Spleen (tissue), 13 donors: ENCODE measurements around the gene KLRB1. TPM values are rescaled to one million over a fixed set of nuclear protein-coding genes. Genes with fewer than 3 reads are reported as not detected.

Experiments
- DNase-seq: peaks from one replicate; pipeline ENCODE4 v3.0.0-alpha.2; 2020
- H3K27ac ChIP-seq, 8 donors: fragments of 200-600 bp; sonication (generic) in 7 of 8; 1 replicate in 4 of 8; 2 replicates in 4 of 8; pipeline versions ENCODE4 v1.5.0 to v1.8.0; 2016 to 2021; ENCODE audit warnings: inconsistent platforms in 4 of 8, mild to moderate bottlenecking in 4 of 8, moderate library complexity in 1 of 8
- H3K27me3 ChIP-seq, 7 donors: fragments of 200-600 bp; sonication (generic) in 6 of 7; replicated peaks in 1 of 7; 1 replicate in 4 of 7; 2 replicates in 3 of 7; pipeline versions ENCODE4 v1.5.0 to v1.8.0; 2016 to 2021; ENCODE audit warnings: inconsistent platforms in 3 of 7, mild to moderate bottlenecking in 1 of 7
- H3K36me3 ChIP-seq, 6 donors: fragments of 200-600 bp; sonication (generic) in 5 of 6; 1 replicate in 4 of 6; 2 replicates in 2 of 6; pipeline versions ENCODE4 v1.5.0 to v1.8.0; 2016 to 2021; ENCODE audit warnings: inconsistent platforms in 2 of 6
- H3K4me1 ChIP-seq, 6 donors: fragments of 200-600 bp; sonication (generic) in 5 of 6; 1 replicate in 3 of 6; 2 replicates in 3 of 6; pipeline versions ENCODE4 v1.5.0 to v1.8.0; 2016 to 2021; ENCODE audit warnings: inconsistent platforms in 3 of 6
- H3K4me3 ChIP-seq, 8 donors: fragments of 200-600 bp; sonication (generic) in 7 of 8; 1 replicate in 4 of 8; 2 replicates in 4 of 8; pipeline versions ENCODE4 v1.5.0 to v1.8.0; 2016 to 2021; ENCODE audit warnings: inconsistent platforms in 4 of 8, mild to moderate bottlenecking in 4 of 8, moderate library complexity in 2 of 8
- H3K9me3 ChIP-seq, 8 donors: fragments of 200-600 bp; sonication (generic) in 7 of 8; 1 replicate in 4 of 8; 2 replicates in 4 of 8; pipeline versions ENCODE4 v1.5.0 to v1.8.0; 2016 to 2021; ENCODE audit warnings: inconsistent platforms in 4 of 8
- CTCF ChIP-seq, 11 experiments: fragments of 200-600 bp in 7 of 11; fragments of 450-650 bp in 4 of 11; sonication (generic) in 4 of 11; IDR thresholded peaks in 8 of 11; conservative IDR thresholded peaks in 3 of 11; 1 replicate in 7 of 11; 2 replicates in 4 of 11; pipeline versions ENCODE4 v1.4.0 to v1.8.0; 2016 to 2021; ENCODE audit warnings: antibody characterized with exemption in 11 of 11, inconsistent platforms in 4 of 11, mild to moderate bottlenecking in 1 of 11
- POLR2A ChIP-seq, 3 donors: fragments of 450-650 bp; IDR thresholded peaks; one replicate each; pipeline ENCODE4 v1.5.1; 2017; ENCODE audit warnings: antibody characterized with exemption in 3 of 3, mild to moderate bottlenecking in 1 of 3
- POLR2AphosphoS5 ChIP-seq, 3 donors: sonication (generic); formaldehyde crosslinking; IDR thresholded peaks; one replicate each; pipeline ENCODE4 v1.5.1; 2017; ENCODE audit warnings: antibody characterized with exemption in 3 of 3
- WGBS, 5 donors: extraction: QIAGEN DNeasy Blood & Tissue Kit in 3 of 5; methylation state at CpG; one replicate each; pipeline versions ENCODE4 v1.1.5 to v1.1.7; 2013 to 2018; 5-methylcytosine and 5-hydroxymethylcytosine counted together
- intact Hi-C: fragments of 100-400 bp; cut with DNase I; formaldehyde crosslinking; loops from one replicate; pipeline ENCODE4 v1.15.0; 2023; ENCODE audit warnings: low total_unique reads
- long read RNA-seq, 2 donors: transcript quantifications; one replicate each; lab custom pipeline, GENCODE V29; 2026
- polyA plus RNA-seq, 3 donors: library from polyadenylated mRNA; stranded (reverse); fragments of 200-250 nt; gene quantifications; one replicate each; pipeline ENCODE4 v1.2.1, GENCODE V29; 2013
- total RNA-seq, 7 donors: library from RNA; depleted of rRNA in 3 of 7; stranded (reverse); fragments of >200 nt in 3 of 7; fragmentation: NEBNext Ultra II Directional in 4 of 7; extraction: Animal tissue kit (Norgen Biotek cat#: 25700) in 4 of 7; gene quantifications; one replicate each; pipeline versions ENCODE4 v1.1.0 to v1.2.1, GENCODE V29; 2016 to 2021
- donor health status: healthy with polysubstance abuse.
- donor health status: DM: no; HTN: no; CAD: no; lungs with moderate emphysema.
- donor health status: DM: no; HTN: no; CAD: no.
- donor health status: Bipolar disorder and iron deficiency.
- donor health status: healthy.
- donor health status: DM: no; HTN: no; CAD: no.
- donor health status: DM: yes; HTN: yes; CAD: no.

The KLRB1 gene
- total RNA-seq (10 to 100 TPM in 6 of 7 donors, 1 to 10 TPM in 1; 5.8 to 28.2 (median 18.0) TPM), polyA plus RNA-seq (1 to 10 TPM; 4.9 to 9.0 (median 7.5) TPM)
- long read RNA-seq, donor 1, partial matches to known transcripts, result 7 of 10 reads
- long read RNA-seq, donor 1, other reads (novel, unspliced or antisense), result 0 of 10 reads
- long read RNA-seq, donor 2, transcript KLRB1-201 (6 exons, 1,448 nt), result major isoform, 10 of 10 reads
- long read RNA-seq, donor 2, partial matches to known transcripts, result 0 of 10 reads
- long read RNA-seq, donor 2, other reads (novel, unspliced or antisense), result 0 of 10 reads

GRCh38 chr12:9607716-9608115, at the start of gene KLRB1:
Gene KLRB1 (minus strand): TSS chr12:9607916. CDS start chr12:9607839, 77 bp downstream.
- WGBS, 5 donors, result 76 to 86% (median 84%) methylated on average over 2 of the region's 2 CpGs
- Histone ChIP-seq H3K9me3 (peaks cover 0 to 5% (median 0%) of the 10 kb centered on the region in 8 donors), H3K4me1 (no peaks in the 10 kb centered on the region), H3K4me3 (peak within 1 kb of the TSS in 3 of 8 donors; percentile 2 to 55 (median 7)), H3K27ac (peak within 1 kb of the TSS in 6 of 8 donors; percentile 25 to 60 (median 50)), H3K27me3 (no peaks in the 10 kb centered on the region), H3K36me3 (no peaks in the 10 kb centered on the region)
- intact Hi-C loops, result no loop called here
- no peak for DNase-seq
- TF ChIP-seq CTCF (IDR thresholded peaks at IDR 0.05 in 8 of 11, conservative IDR thresholded peaks at IDR 0.05 in 3 of 11) (no peak), POLR2A (IDR thresholded peaks at IDR 0.05) (no peak), POLR2AphosphoS5 (IDR thresholded peaks at IDR 0.05) (no peak)

- intact Hi-C loops, result no loop called here
- Histone ChIP-seq H3K4me1 (peaks cover 15 to 88% (median 65%) of the 10 kb centered on the region in 6 donors), H3K27ac (peak overlapping the region; percentile 87 to 97 (median 96)), H3K4me3 (peak overlapping the region in 6 of 8 donors; percentile 50 to 84 (median 61)), H3K9me3 (no peaks in the 10 kb centered on the region), H3K36me3 (peaks cover 4 to 34% (median 16%) of the 10 kb centered on the region in 6 donors), H3K27me3 (no peaks in the 10 kb centered on the region)
- WGBS, 5 donors, result 8 to 26% (median 18%) methylated on average over 3 of the region's 3 CpGs
- TF ChIP-seq POLR2AphosphoS5 (IDR thresholded peaks at IDR 0.05), result peak in 1 of 3 donors; percentile 60
- TF ChIP-seq POLR2A (IDR thresholded peaks at IDR 0.05), result no peak
- no peak for TF ChIP-seq CTCF (IDR thresholded peaks at IDR 0.05 in 8 of 11, conservative IDR thresholded peaks at IDR 0.05 in 3 of 11)
- DNase-seq, result peak; percentile 72
Observed at GRCh38 chr12:9651265-9651729, 43.6 kb upstream of the KLRB1 start.

- 17 to 34% (median 23%) methylated on average over 4 of the region's 4 CpGs for WGBS, 5 donors
- intact Hi-C loops, result no loop called here
- TF ChIP-seq CTCF (IDR thresholded peaks at IDR 0.05 in 8 of 11, conservative IDR thresholded peaks at IDR 0.05 in 3 of 11) (no peak), POLR2AphosphoS5 (IDR thresholded peaks at IDR 0.05) (no peak), POLR2A (IDR thresholded peaks at IDR 0.05) (no peak)
- DNase-seq, result no peak
- peaks cover 0 to 5% (median 3%) of the 10 kb centered on the region in 8 donors for H3K9me3 ChIP-seq
- H3K27ac ChIP-seq, result peak overlapping the region; percentile 87 to 97 (median 96)
- H3K36me3 ChIP-seq, result peaks cover 4 to 23% (median 13%) of the 10 kb centered on the region in 6 donors
- peaks cover 15 to 79% (median 61%) of the 10 kb centered on the region in 6 donors for H3K4me1 ChIP-seq
- H3K27me3 ChIP-seq, result no peaks in the 10 kb centered on the region
- peak overlapping the region; percentile 31 to 84 (median 61) for H3K4me3 ChIP-seq
Observed at GRCh38 chr12:9650151-9650576, 42.4 kb upstream of the KLRB1 start.

GRCh38 chr12:9649532-9649940, 41.8 kb upstream of the KLRB1 start:
- DNase-seq, result peak; percentile 80
- Histone ChIP-seq H3K4me3 (peak overlapping the region; percentile 31 to 84 (median 61)), H3K27me3 (no peaks in the 10 kb centered on the region), H3K36me3 (peaks cover 3 to 17% (median 9%) of the 10 kb centered on the region in 6 donors), H3K27ac (peak overlapping the region; percentile 87 to 97 (median 96)), H3K4me1 (peaks cover 15 to 72% (median 56%) of the 10 kb centered on the region in 6 donors), H3K9me3 (peaks cover 0 to 9% (median 7%) of the 10 kb centered on the region in 8 donors)
- intact Hi-C loops, result loop anchor here (10.0 kb wide), 1 partner anchor 315 kb away; no protein-coding TSS in a partner anchor
- 6 to 19% (median 15%) methylated on average over 5 of the region's 5 CpGs for WGBS, 5 donors
- TF ChIP-seq POLR2AphosphoS5 (IDR thresholded peaks at IDR 0.05) (peak in 2 of 3 donors; percentile 18 to 69), CTCF (IDR thresholded peaks at IDR 0.05 in 8 of 11, conservative IDR thresholded peaks at IDR 0.05 in 3 of 11) (no peak)
